ENCODE results near the gene HLA-F.

DNA sequence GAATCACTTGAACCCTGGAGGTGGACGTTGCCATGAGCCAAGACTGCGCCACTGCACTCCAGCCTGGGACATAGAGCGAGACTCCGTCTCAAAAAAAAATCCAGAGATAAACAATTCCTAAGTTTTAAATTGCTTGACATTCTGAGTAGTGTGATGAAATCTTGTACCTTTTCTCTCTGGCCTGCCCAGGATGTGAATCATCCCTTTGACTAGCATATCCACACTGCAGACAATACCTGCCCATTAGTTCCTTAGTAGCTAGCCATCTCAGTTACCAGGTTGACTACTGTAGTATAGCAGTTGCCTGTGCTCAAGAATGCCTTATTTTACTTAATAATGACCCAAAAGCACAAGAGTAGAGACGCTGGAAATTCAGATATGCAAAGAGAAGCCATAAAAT lies 45.1 kb upstream of the HLA-F start:
- TF ChIP-seq POLR2A (IDR thresholded peaks at IDR 0.05) = no peak
- TF ChIP-seq, protein P1, sequence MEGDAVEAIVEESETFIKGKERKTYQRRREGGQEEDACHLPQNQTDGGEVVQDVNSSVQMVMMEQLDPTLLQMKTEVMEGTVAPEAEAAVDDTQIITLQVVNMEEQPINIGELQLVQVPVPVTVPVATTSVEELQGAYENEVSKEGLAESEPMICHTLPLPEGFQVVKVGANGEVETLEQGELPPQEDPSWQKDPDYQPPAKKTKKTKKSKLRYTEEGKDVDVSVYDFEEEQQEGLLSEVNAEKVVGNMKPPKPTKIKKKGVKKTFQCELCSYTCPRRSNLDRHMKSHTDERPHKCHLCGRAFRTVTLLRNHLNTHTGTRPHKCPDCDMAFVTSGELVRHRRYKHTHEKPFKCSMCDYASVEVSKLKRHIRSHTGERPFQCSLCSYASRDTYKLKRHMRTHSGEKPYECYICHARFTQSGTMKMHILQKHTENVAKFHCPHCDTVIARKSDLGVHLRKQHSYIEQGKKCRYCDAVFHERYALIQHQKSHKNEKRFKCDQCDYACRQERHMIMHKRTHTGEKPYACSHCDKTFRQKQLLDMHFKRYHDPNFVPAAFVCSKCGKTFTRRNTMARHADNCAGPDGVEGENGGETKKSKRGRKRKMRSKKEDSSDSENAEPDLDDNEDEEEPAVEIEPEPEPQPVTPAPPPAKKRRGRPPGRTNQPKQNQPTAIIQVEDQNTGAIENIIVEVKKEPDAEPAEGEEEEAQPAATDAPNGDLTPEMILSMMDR (IDR thresholded peaks at IDR 0.05) = no peak
- no peak for TF ChIP-seq POLR2AphosphoS5 (IDR thresholded peaks at IDR 0.05)
- TF ChIP-seq EP300 (IDR thresholded peaks at IDR 0.05) = no peak
